GM18520 (cell line): Measurements from ENCODE around the gene GPR158.

Experiments
- ATAC-seq: cut with Tn5 transposase; IDR thresholded peaks from one replicate; pipeline ENCODE4 v1.9.1; 2021; ENCODE audit not compliant: unreplicated experiment

Gene GPR158

DNA sequence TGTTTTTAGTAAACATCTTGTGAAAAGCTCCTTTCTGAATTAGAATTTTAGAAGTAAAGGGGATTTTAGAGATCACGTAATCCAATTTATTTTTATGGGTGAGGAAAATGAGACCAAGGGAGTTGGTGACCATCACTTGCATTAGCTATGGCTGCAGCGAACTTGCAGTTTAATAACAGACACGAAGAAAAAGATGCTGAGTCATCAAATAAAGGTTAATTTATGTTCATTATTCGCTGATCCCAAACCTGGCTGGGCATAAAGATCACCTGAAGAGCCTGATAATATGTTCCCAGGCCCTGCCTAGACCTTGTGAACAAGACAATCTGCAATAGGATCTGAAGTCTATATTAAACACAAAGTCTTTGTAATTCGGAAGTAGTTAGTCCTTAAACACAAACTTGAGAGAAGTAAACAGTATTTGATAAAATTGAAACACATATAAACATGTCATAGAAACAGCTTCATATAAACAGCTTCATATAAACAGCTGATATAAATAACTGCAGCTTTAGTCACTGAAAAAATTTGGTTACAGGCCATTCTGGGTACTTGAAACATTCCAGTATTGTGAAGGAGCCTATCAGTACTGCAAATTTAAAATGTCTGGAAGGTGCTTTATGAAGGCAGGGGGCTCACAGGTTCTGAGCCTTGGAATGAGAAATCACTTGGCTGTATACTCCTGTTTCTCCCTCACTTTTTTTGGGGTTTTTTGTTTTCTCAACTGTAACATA, 16.5 kb downstream of the GPR158 start:
- no peak for ATAC-seq

- ATAC-seq = no peak
Observed at GRCh38 chr10:25198151-25198550, 23.4 kb downstream of the GPR158 start.

DNA sequence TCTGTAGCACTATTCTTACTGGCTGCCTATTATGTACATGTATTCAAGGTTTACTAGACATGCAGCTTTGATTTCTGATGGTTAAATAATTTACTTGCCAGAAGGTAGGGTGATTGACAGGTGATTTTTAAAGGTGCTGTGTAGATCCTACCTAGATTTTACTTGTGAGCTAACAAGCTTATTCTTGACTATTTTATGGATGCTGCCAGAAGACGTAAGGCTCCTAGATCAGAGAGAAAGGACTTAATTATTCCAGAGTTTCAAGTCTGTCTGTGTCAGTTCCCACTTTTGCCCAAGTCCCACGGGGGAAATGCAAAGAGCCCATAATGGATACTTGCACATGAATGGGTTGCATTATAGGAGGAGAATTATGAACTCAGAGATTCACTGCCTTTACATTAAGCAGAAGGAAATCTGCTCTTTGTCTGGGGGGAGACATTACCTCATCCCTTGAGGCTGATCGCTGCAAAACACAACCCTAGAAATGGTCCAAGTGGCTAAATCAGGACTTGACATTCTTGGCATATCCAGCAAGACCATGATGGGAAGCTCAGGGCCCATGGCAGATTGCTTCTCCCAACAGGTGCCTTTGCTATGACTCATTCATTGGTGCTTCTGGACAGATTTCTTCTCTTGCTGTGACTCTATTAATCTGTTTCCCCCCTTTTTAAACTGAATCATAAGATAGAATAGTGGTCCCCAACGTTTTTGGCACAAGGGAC, 32.1 kb downstream of the GPR158 start:
- ATAC-seq = no peak

DNA sequence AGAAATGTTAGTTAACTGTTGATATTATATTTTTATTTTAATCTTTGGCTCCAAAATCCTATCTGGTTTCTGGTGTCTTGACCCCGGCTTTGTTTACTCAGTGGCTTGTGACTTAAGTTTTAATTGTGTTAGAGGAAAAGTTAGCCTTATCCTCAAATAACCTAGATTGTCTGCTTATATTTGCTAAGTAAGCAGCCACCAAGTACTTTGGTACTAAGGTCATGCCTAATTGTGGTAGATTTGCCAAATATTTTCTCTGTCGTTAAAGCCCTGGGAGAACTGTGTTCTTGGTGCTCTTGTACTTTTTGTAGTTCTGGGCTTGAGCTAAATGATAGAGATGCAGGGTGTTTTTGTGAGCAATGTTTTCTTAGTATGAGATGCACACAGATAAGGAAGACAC, 34.8 kb downstream of the GPR158 start:
- no peak for ATAC-seq

GRCh38 chr10:25210265-25210664, 35.5 kb downstream of the GPR158 start:
- ATAC-seq = no peak

DNA sequence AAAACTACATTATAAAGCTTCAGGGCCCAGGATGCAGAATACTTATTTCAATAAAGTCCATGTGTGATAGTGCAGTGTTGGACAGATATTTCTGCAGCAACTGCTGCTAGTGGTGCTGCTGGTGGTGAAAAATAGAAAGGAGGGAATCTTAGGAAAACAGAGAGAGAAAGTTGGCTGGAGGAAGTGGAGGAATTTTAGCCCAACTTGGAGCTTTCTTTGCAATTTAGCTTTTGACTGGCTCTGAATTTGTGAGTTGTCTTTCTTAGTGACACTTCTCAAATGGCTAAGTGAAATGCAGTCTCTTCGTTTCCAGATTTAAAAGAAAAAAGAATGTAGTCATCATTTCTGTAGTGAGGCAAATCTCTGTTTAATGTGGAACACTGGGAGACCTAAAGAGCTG, 45.4 kb downstream of the GPR158 start:
- no peak for ATAC-seq

GRCh38 chr10:25222085-25222660, 47.4 kb downstream of the GPR158 start:
- ATAC-seq = no peak

GRCh38 chr10:25226775-25227682, 52.2 kb downstream of the GPR158 start:
- ATAC-seq = no peak

- ATAC-seq = no peak
Observed at GRCh38 chr10:25231751-25232150, 57.0 kb downstream of the GPR158 start.

DNA sequence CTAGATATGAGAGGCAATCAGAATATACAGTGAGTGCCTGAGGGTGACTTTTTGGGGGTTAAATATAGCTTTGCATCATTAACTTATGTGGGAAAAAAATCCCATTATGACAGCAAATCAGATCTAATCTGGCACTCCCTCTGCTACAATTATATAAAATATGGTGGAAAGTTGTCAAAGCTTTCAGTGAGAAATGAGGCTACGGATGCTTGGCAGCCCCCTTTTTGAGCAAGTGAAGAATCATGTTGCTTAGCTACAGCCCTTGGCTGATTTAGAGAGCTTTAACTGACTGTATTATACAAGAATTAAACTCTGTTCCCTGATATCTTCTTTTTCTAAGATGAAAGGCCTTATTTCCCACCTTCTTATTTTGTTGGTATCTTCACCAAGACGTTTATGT, 57.4 kb downstream of the GPR158 start:
- ATAC-seq = no peak

DNA sequence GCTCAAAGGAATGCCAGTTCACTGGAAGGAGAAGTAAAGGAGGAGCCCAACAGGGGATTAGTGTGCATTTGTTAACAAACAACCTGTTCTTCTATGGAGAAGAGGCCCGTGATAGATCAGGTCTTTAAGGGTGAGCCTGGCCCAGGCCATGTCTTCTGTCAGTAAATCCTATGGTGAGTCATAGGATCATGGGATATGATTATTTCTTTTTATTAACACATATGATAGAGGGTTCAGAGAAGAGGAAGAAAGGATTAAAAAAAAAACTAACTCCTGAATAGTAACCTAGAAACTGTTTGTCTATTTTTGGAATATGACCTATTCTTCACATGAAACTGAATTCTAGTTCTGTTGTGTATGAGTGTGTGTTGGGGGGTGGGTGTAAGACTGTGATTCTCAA, 70.4 kb downstream of the GPR158 start:
- ATAC-seq = no peak

GRCh38 chr10:25257646-25258045, 82.8 kb downstream of the GPR158 start:
- no peak for ATAC-seq

GRCh38 chr10:25261110-25261509, 86.3 kb downstream of the GPR158 start:
- no peak for ATAC-seq

DNA sequence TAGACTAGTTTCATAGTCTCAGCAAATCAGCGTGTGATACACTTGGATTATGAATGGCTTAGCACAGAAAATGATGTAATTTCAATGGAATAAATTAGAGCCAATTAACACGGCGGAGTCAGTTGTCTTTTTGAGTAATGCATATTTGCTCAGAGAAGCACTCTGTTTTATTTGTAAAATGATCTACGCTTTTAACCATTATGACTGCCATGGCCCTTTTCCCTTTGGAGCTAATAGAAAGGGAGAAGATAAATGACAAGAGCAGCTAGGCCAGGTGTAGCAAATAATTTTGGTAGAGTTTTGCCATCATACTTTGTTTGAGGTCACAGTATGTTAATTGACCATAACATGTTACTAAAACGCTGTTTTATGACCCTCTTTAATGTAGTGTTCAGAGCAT, 86.8 kb downstream of the GPR158 start:
- ATAC-seq = no peak

DNA sequence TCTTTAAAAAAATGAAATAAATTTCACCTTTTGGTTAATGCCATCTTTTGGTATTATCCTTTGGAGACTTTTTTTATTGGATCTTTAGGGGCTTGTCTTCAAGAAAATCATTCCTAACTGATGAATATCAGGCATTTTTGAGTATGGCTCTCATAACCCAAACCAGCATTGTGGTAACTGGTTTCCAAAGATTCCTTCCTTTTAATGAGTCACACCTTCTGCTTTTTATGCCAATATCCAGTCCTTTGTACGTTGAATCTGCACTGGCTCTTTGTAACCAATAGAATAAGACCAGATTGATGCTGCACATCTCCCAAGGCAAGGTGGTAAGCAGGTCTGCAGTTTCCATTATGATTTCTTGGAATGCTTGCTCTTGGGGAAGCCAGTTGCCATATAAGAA, 89.1 kb downstream of the GPR158 start:
- no peak for ATAC-seq

GRCh38 chr10:25278180-25278579, 103.4 kb downstream of the GPR158 start:
- no peak for ATAC-seq

DNA sequence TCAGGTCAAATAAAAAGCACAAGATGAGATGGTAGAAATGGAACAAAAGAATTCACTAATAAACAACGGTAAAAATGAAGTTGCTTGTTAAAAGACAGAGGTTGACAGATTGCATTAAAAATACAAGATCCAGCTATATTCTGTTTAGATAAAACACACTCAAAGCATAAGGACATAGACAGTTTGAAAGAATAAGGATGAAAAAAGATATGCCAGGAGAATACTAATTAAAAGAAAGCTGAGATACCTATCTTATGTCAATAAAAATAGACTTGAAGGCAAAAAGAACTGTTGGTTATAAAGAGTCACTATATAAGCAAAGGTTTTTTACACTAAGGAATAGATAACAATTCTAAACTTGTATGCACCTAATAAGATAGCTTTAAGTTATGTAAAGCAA, 105.3 kb downstream of the GPR158 start:
- no peak for ATAC-seq

- ATAC-seq = no peak
Observed at GRCh38 chr10:25280573-25280972, 105.8 kb downstream of the GPR158 start.

DNA sequence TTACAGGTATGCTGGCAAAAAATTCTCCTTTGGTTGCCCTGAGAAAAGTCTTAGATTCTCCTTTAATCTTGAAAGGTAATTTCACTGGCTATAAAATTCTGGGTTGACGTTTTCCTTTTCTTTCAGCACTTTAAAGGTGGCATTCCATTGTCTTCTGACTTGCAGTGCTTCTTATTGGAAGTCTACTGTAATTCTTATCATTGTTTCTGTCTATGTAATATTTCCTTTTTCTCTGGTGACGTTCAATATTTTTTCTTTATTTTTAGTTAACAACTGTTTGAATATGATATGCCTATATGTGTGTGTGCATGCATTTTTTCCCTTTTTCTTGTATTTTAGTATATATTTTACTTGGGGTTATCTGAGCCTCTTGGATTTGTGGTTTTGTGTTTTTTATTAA, 111.0 kb downstream of the GPR158 start:
- no peak for ATAC-seq

DNA sequence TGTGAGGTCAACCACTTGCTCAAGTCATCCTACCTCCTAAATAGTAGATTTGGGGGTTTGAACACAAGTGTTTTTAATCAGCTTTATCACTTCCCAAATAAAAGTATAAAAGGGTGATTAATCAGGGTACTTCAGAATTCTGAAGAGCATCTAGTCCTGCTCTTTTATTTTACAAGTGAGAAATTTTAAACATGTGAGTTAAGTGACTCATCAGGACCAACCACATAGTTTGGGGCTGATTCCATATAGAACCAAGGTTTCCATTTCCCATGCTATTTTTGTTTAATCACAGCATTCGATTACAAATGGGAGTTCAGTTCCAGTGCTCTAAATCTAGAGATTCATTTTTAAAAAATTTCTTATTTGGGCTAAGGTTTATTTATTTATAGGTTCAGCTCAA, 113.4 kb downstream of the GPR158 start:
- no peak for ATAC-seq
